ENCODE results near the gene TGFB2. TPM values are rescaled to one million over a fixed set of nuclear protein-coding genes. Genes with fewer than 3 reads are reported as not detected.

TGFB2 gene
- total and polyA plus RNA-seq, 3 donors from 2014 or later = 2.4 to 4.5 (median 2.6) TPM

DNA sequence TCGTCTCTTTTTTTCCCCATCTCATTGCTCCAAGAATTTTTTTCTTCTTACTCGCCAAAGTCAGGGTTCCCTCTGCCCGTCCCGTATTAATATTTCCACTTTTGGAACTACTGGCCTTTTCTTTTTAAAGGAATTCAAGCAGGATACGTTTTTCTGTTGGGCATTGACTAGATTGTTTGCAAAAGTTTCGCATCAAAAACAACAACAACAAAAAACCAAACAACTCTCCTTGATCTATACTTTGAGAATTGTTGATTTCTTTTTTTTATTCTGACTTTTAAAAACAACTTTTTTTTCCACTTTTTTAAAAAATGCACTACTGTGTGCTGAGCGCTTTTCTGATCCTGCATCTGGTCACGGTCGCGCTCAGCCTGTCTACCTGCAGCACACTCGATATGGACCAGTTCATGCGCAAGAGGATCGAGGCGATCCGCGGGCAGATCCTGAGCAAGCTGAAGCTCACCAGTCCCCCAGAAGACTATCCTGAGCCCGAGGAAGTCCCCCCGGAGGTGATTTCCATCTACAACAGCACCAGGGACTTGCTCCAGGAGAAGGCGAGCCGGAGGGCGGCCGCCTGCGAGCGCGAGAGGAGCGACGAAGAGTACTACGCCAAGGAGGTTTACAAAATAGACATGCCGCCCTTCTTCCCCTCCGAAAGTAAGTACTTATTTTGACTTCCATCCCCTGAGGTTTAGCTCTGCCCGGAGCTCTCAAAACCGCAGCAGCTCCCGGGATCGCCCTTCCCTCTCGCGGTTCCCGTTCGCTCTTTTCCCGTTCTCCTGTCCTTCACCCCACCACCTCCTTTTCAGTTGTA, 1.5 kb downstream of the TGFB2 start:
- Histone ChIP-seq H3K4me3 (peak overlapping the region; percentile 57 to 67), H3K4me1 (no peaks in the 10 kb centered on the region), H3K27ac (peak overlapping the region; percentile 83 to 88), H3K9me3 (no peaks in the 10 kb centered on the region), H3K27me3 (no peaks in the 10 kb centered on the region), H3K36me3 (ENCODE audit: low read depth, missing control alignments) (no peaks in the 10 kb centered on the region)
- 1 to 2% methylated on average over 38 to 39 of the region's 39 CpGs for WGBS, 2 donors
- TF ChIP-seq POLR2A (IDR thresholded peaks at IDR 0.05) = no peak
- TF ChIP-seq, protein P1, sequence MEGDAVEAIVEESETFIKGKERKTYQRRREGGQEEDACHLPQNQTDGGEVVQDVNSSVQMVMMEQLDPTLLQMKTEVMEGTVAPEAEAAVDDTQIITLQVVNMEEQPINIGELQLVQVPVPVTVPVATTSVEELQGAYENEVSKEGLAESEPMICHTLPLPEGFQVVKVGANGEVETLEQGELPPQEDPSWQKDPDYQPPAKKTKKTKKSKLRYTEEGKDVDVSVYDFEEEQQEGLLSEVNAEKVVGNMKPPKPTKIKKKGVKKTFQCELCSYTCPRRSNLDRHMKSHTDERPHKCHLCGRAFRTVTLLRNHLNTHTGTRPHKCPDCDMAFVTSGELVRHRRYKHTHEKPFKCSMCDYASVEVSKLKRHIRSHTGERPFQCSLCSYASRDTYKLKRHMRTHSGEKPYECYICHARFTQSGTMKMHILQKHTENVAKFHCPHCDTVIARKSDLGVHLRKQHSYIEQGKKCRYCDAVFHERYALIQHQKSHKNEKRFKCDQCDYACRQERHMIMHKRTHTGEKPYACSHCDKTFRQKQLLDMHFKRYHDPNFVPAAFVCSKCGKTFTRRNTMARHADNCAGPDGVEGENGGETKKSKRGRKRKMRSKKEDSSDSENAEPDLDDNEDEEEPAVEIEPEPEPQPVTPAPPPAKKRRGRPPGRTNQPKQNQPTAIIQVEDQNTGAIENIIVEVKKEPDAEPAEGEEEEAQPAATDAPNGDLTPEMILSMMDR (IDR thresholded peaks at IDR 0.05) = no peak
- intact Hi-C loops (cut with DNase I; ENCODE audit: low total_unique reads) = no loop called here
- DNase-seq = peak; percentile 48

DNA sequence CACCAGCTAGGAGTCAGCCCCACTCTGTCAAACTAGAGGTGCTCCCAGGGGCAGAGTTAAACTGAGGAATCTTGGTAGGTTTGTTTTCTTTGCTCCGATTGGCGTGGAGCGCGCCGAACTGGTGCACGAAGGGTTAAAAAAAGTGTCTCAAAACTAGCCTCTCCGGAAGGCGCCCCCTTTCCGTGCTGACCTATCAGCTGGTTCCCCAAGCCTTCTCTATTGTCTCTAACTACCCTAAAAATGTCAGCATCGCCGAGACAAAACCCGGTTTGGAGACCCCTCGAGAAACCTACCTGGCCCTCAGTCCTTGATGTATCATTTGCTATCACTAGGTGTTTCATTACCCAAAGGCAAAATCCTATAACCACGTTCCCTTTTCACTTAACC, 2.2 kb downstream of the TGFB2 start:
- H3K27me3 ChIP-seq = no peaks in the 10 kb centered on the region
- H3K27ac ChIP-seq = peak overlapping the region; percentile 83 to 88
- intact Hi-C loops (cut with DNase I; ENCODE audit: low total_unique reads) = no loop called here
- TF ChIP-seq, protein P1 (IDR thresholded peaks at IDR 0.05) = no peak
- no peak for TF ChIP-seq POLR2A (IDR thresholded peaks at IDR 0.05)
- H3K4me1 ChIP-seq = no peaks in the 10 kb centered on the region
- H3K9me3 ChIP-seq = no peaks in the 10 kb centered on the region
- peak; percentile 54 for DNase-seq
- WGBS, 2 donors = 0 to 1% methylated on average over 14 of the region's 14 CpGs
- H3K4me3 ChIP-seq = peak overlapping the region; percentile 57 to 67
- H3K36me3 ChIP-seq (ENCODE audit: low read depth, missing control alignments) = no peaks in the 10 kb centered on the region

DNA sequence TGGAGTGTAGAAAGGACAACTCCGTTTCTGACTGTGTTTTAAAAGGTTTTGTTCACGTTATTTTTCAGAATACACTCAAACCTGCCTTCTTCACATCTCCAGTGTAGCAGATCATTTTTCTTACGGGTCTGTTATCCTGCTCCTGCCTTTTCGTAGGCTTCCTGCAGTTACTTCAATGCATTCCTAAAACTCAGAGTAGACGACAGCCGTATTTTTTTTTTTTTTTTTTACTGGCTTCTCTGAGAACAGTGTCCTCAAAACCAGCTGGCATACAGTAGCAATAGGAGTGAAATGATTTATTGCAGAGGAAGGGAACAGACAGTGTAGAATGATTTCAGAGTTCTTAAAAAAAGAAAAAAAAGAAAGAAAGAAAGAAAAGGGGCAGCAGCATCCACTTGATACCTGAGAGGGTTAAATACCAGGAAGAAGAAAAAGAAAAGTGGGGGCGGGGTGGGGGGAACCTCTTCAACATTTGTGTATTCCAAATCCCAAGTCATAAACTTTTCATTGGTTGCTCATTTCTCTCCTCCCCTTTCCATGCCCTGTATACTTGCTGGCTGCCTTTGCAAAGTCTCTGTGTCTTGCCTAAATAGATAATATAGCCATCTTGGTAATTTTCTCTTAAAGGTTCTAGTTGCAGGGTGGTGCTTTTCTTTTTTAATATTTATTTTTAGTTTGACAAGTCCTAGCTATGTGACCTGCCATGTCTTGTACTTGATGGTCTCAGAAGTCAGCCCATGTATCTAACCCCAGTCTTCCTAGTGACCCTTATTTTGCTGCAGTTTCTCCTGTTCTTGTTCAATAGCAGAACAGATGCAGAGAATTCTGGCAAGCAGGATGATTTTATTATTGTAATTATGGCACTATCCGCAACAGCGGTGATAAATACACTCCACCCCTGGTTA, 2.8 kb downstream of the TGFB2 start:
- 8 to 14% methylated on average over 9 of the region's 9 CpGs for WGBS, 2 donors
- no peaks in the 10 kb centered on the region for H3K9me3 ChIP-seq
- H3K36me3 ChIP-seq (ENCODE audit: low read depth, missing control alignments) = no peaks in the 10 kb centered on the region
- H3K4me1 ChIP-seq = no peaks in the 10 kb centered on the region
- H3K27me3 ChIP-seq = no peaks in the 10 kb centered on the region
- peak overlapping the region; percentile 57 to 67 for H3K4me3 ChIP-seq
- intact Hi-C loops (cut with DNase I; ENCODE audit: low total_unique reads) = no loop called here
- H3K27ac ChIP-seq = peak overlapping the region; percentile 83 to 88
- no peak for DNase-seq
- TF ChIP-seq, protein P1 (IDR thresholded peaks at IDR 0.05) = no peak
- no peak for TF ChIP-seq POLR2A (IDR thresholded peaks at IDR 0.05)

DNA sequence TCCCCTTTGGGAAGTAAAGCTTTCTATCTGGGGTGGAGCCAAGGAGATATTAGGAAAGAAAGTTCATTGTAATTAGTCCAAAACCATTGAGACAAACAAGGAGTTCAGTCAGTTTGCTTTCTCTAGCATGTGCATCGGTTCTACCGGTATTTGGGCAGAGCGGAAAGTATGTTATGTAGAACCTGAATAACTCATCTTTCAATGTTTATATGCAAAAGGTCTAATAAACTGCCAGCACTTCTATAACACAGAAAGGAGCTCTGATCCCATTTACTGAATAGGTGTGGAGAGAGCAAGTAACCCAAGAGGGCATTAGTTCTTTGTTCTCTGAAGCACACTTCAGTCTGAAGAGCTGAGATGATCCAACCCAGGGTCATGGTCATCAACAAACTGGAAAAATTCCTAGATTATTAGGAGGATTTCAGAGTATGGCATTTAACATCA, 3.5 kb downstream of the TGFB2 start:
- peak overlapping the region in 1 of 2 donors; percentile 25 for H3K27ac ChIP-seq
- peak overlapping the region in 1 of 2 donors; percentile 67 for H3K4me3 ChIP-seq
- TF ChIP-seq, protein P1 (IDR thresholded peaks at IDR 0.05) = no peak
- TF ChIP-seq POLR2A (IDR thresholded peaks at IDR 0.05) = no peak
- DNase-seq = no peak
- H3K36me3 ChIP-seq (ENCODE audit: low read depth, missing control alignments) = no peaks in the 10 kb centered on the region
- no peaks in the 10 kb centered on the region for H3K27me3 ChIP-seq
- intact Hi-C loops (cut with DNase I; ENCODE audit: low total_unique reads) = no loop called here
- no peaks in the 10 kb centered on the region for H3K4me1 ChIP-seq
- H3K9me3 ChIP-seq = no peaks in the 10 kb centered on the region
- 55 to 59% methylated on average over 3 of the region's 3 CpGs for WGBS, 2 donors
